ENCODE measurements around the gene MICAL2.

The MICAL2 gene

GRCh38 chr11:12174477-12175143 is 64.2 kb downstream of the MICAL2 start:
- DNase-seq: no peak

- no peak for DNase-seq
These were observed 65.4 kb downstream of the MICAL2 start for GRCh38 chr11:12175694-12176241.

GRCh38 chr11:12176410-12176809 is 66.0 kb downstream of the MICAL2 start:
- no peak for DNase-seq

GRCh38 chr11:12177739-12178338 is 67.4 kb downstream of the MICAL2 start:
- no peak for DNase-seq

GRCh38 chr11:12179019-12179418 is 68.6 kb downstream of the MICAL2 start:
- DNase-seq: no peak

GRCh38 chr11:12179531-12179930 is 69.1 kb downstream of the MICAL2 start:
- DNase-seq: no peak

GRCh38 chr11:12180257-12181205 is 70.1 kb downstream of the MICAL2 start:
- no peak for DNase-seq

GRCh38 chr11:12182302-12182675 is 71.9 kb downstream of the MICAL2 start:
- no peak for DNase-seq

- DNase-seq: no peak
These were observed 72.5 kb downstream of the MICAL2 start for GRCh38 chr11:12182676-12183541.

GRCh38 chr11:12183827-12184620 is 73.6 kb downstream of the MICAL2 start:
- DNase-seq: no peak

- no peak for DNase-seq
These were observed 74.3 kb downstream of the MICAL2 start for GRCh38 chr11:12184699-12185098.

- DNase-seq: no peak
These were observed 74.8 kb downstream of the MICAL2 start for GRCh38 chr11:12185106-12185690.

- DNase-seq: no peak
These were observed 75.5 kb downstream of the MICAL2 start for GRCh38 chr11:12185914-12186313.

GRCh38 chr11:12186701-12187100 is 76.3 kb downstream of the MICAL2 start:
- no peak for DNase-seq

- DNase-seq: no peak
These were observed 77.0 kb downstream of the MICAL2 start for GRCh38 chr11:12187399-12187798.

GRCh38 chr11:12188548-12189317 is 78.3 kb downstream of the MICAL2 start:
- no peak for DNase-seq

GRCh38 chr11:12189543-12190235 is 79.3 kb downstream of the MICAL2 start:
- no peak for DNase-seq

GRCh38 chr11:12190511-12190910 is 80.1 kb downstream of the MICAL2 start:
- DNase-seq: no peak

- peak; percentile 45 for DNase-seq
These were observed 82.6 kb downstream of the MICAL2 start for GRCh38 chr11:12192794-12193514.
